ENCODE measurements around the gene ASTN2. TPM values are rescaled to one million over a fixed set of nuclear protein-coding genes. Genes with fewer than 3 reads are reported as not detected.

The ASTN2 gene
- total and polyA plus RNA-seq, 9 of the 15 experiments (the other 6 are each of a cell fraction or from before 2014, with no cell fraction given): 0.56 to 3.5 (median 1.9) TPM

DNA sequence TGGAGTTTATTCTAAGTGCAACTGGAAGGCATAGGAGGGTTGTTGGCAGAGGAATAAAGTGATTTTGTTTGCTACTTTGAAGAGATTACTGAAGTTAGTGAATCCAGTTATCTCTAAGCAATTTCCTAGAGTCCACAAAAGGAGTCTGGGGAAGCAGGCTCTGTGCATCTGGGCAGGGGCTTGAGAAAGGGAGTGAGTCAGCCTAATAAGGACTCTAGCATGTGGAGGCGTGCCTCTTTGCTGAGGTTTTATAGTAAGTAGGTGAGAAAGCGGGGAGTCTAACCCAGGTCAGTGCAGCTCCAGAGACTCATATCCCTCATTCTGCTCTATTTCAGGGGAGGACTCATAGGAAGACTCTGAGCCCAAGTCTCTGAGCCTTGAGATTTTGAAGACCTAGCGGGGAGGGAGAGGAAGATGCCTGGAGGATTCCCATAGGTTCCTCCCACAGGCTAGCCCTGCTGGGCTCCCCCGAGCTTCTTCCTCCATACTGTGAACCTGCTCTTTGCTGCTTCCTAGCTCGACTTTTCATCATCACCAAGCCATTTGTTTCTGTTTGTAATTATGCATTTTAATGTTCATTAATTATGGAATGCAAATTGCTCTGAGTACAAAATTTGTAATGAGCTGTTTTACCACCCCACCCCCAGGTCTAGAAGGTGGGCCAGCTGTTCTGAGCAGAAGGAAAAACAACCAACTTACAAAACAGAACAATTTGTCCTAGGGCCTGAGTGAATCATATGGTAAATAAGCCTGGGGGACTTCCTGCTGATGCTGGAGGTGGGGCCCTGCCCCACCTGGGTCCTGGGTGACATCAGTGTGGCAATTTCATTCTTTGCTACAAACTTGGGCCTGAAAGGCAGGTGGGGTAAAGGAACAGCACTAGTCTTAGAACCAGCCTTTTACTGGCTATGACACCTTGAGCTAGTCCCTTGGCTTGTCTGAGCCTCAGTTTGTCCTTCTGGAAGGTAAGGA is 577.6 kb downstream of the ASTN2 start:
- Histone ChIP-seq H3K79me2 (ENCODE audit: control insufficient read depth, insufficient read depth, low read length) (no peaks in the 10 kb centered on the region), H3K4me1 (replicated peaks in 1 of 2; ENCODE audit: control insufficient read depth in 2 of 2, insufficient read depth in 2 of 2, low read length in 2 of 2) (no peaks in the 10 kb centered on the region), H3K9ac (ENCODE audit: insufficient read depth in 1 of 2, low read depth in 2 of 2, low read length in 2 of 2) (no peak overlapping the region), H3K9me3 (replicated peaks; ENCODE audit: control insufficient read depth, insufficient read depth, low read depth, low read length) (no peaks in the 10 kb centered on the region), H3K27me3 (ENCODE audit: control insufficient read depth in 2 of 2, insufficient read depth in 2 of 2, low read length in 2 of 2) (no peaks in the 10 kb centered on the region), H3K4me2 (ENCODE audit: insufficient read depth, low read length) (no peak overlapping the region), H3K36me3 (ENCODE audit: control insufficient read depth, insufficient read depth, low read length) (no peaks in the 10 kb centered on the region), H3K4me3 (no peak overlapping the region), H4K20me1 (replicated peaks; ENCODE audit: control insufficient read depth, insufficient read depth, low read length) (no peaks in the 10 kb centered on the region), H3K9me1 (ENCODE audit: control insufficient read depth, insufficient read depth, low read length) (no peaks in the 10 kb centered on the region), H2AFZ (ENCODE audit: low read depth, low read length) (no peak overlapping the region), H3K27ac (ENCODE audit: extremely low read depth, low read depth, low read length) (no peak overlapping the region)
- ChIA-PET CTCF (ENCODE audit: low intra/inter-chr PET ratio) (no interaction called here), POLR2A (interaction anchor here (1.1 kb wide), 1 partner anchor 118 kb away, joined by 3 read pairs; no protein-coding TSS in a partner anchor)
- no peak for DNase-seq (ENCODE audit: extremely low read depth in 1 of 4, low spot score in 3 of 4)
- intact Hi-C loops (cut with micrococcal nuclease) (no loop called here), in situ Hi-C loops (cut with MboI) (no loop called here)
- no TSS peak for BruUV-seq (replicated peaks)
- no peak for ATAC-seq
- WGBS (ENCODE audit: insufficient coverage, low coverage, missing lambda C conversion rate): 0% methylated on average over 5 of the region's 5 CpGs
- FAIRE-seq: no peak
- TF ChIP-seq, protein P1, sequence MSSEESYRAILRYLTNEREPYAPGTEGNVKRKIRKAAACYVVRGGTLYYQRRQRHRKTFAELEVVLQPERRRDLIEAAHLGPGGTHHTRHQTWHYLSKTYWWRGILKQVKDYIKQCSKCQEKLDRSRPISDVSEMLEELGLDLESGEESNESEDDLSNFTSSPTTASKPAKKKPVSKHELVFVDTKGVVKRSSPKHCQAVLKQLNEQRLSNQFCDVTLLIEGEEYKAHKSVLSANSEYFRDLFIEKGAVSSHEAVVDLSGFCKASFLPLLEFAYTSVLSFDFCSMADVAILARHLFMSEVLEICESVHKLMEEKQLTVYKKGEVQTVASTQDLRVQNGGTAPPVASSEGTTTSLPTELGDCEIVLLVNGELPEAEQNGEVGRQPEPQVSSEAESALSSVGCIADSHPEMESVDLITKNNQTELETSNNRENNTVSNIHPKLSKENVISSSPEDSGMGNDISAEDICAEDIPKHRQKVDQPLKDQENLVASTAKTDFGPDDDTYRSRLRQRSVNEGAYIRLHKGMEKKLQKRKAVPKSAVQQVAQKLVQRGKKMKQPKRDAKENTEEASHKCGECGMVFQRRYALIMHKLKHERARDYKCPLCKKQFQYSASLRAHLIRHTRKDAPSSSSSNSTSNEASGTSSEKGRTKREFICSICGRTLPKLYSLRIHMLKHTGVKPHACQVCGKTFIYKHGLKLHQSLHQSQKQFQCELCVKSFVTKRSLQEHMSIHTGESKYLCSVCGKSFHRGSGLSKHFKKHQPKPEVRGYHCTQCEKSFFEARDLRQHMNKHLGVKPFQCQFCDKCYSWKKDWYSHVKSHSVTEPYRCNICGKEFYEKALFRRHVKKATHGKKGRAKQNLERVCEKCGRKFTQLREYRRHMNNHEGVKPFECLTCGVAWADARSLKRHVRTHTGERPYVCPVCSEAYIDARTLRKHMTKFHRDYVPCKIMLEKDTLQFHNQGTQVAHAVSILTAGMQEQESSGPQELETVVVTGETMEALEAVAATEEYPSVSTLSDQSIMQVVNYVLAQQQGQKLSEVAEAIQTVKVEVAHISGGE (CRISPR knock-in tag; IDR thresholded peaks at IDR 0.05): no peak
- TF ChIP-seq NRF1 (conservative IDR thresholded peaks at IDR 0.05 in 1 of 2, IDR thresholded peaks at IDR 0.05 in 1 of 2) (no peak), ATF7 (IDR thresholded peaks at IDR 0.05) (no peak), EP300 (IDR thresholded peaks at IDR 0.05; ENCODE audit: low read length) (no peak), HDAC3 (IDR thresholded peaks at IDR 0.05; ENCODE audit: borderline replicate concordance, partially characterized antibody) (no peak), ZFP30 (CRISPR knock-in tag; IDR thresholded peaks at IDR 0.05; ENCODE audit: borderline replicate concordance) (no peak)
- TF ChIP-seq, protein P2, sequence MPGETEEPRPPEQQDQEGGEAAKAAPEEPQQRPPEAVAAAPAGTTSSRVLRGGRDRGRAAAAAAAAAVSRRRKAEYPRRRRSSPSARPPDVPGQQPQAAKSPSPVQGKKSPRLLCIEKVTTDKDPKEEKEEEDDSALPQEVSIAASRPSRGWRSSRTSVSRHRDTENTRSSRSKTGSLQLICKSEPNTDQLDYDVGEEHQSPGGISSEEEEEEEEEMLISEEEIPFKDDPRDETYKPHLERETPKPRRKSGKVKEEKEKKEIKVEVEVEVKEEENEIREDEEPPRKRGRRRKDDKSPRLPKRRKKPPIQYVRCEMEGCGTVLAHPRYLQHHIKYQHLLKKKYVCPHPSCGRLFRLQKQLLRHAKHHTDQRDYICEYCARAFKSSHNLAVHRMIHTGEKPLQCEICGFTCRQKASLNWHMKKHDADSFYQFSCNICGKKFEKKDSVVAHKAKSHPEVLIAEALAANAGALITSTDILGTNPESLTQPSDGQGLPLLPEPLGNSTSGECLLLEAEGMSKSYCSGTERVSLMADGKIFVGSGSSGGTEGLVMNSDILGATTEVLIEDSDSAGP (CRISPR knock-in tag; IDR thresholded peaks at IDR 0.05): no peak
- TF ChIP-seq, protein P3, sequence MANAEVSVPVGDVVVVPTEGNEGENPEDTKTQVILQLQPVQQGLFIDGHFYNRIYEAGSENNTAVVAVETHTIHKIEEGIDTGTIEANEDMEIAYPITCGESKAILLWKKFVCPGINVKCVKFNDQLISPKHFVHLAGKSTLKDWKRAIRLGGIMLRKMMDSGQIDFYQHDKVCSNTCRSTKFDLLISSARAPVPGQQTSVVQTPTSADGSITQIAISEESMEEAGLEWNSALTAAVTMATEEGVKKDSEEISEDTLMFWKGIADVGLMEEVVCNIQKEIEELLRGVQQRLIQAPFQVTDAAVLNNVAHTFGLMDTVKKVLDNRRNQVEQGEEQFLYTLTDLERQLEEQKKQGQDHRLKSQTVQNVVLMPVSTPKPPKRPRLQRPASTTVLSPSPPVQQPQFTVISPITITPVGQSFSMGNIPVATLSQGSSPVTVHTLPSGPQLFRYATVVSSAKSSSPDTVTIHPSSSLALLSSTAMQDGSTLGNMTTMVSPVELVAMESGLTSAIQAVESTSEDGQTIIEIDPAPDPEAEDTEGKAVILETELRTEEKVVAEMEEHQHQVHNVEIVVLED (CRISPR knock-in tag; IDR thresholded peaks at IDR 0.05): no peak
- TF ChIP-seq, protein P4, sequence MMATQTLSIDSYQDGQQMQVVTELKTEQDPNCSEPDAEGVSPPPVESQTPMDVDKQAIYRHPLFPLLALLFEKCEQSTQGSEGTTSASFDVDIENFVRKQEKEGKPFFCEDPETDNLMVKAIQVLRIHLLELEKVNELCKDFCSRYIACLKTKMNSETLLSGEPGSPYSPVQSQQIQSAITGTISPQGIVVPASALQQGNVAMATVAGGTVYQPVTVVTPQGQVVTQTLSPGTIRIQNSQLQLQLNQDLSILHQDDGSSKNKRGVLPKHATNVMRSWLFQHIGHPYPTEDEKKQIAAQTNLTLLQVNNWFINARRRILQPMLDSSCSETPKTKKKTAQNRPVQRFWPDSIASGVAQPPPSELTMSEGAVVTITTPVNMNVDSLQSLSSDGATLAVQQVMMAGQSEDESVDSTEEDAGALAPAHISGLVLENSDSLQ (IDR thresholded peaks at IDR 0.05): no peak
- TF ChIP-seq, protein P5, sequence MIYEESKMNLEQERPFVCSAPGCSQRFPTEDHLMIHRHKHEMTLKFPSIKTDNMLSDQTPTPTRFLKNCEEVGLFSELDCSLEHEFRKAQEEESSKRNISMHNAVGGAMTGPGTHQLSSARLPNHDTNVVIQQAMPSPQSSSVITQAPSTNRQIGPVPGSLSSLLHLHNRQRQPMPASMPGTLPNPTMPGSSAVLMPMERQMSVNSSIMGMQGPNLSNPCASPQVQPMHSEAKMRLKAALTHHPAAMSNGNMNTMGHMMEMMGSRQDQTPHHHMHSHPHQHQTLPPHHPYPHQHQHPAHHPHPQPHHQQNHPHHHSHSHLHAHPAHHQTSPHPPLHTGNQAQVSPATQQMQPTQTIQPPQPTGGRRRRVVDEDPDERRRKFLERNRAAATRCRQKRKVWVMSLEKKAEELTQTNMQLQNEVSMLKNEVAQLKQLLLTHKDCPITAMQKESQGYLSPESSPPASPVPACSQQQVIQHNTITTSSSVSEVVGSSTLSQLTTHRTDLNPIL (CRISPR knock-in tag; IDR thresholded peaks at IDR 0.05): no peak

Data from K562 (cell line).